C4-2B (cell line): Measurements from ENCODE around the gene ITGB1.
"Not testable (repeated sequence)": the region's sequence is repeated elsewhere in the genome, so short reads cannot be mapped to it uniquely, and the experiment has no call there.

Source experiments
- H3K27ac ChIP-seq: fragments of 450-650 bp; 2 replicates; pipeline ENCODE4 v1.5.1; 2017
- CTCF ChIP-seq: fragments of 450-650 bp; conservative IDR thresholded peaks from 2 replicates; pipeline ENCODE4 v1.5.1; 2017; ENCODE audit warnings: mild to moderate bottlenecking
- ZFX ChIP-seq: fragments of 450-650 bp; IDR thresholded peaks from 2 replicates; pipeline ENCODE4 v1.6.1; 2017

Gene ITGB1

GRCh38 chr10:32982293-32982709 is 24.3 kb upstream of the ITGB1 start:
- TF ChIP-seq ZFX (no peak), CTCF (no peak)
- H3K27ac ChIP-seq, result no peak overlapping the region

GRCh38 chr10:32981760-32982159 is 23.7 kb upstream of the ITGB1 start:
- TF ChIP-seq CTCF (no peak), ZFX (no peak)
- no peak overlapping the region for H3K27ac ChIP-seq

GRCh38 chr10:32980558-32981468 is 22.8 kb upstream of the ITGB1 start:
- peak overlapping the region; percentile 52 for H3K27ac ChIP-seq
- TF ChIP-seq ZFX (no peak), CTCF (no peak)

- H3K27ac ChIP-seq, result peak overlapping the region; percentile 52
- no peak for TF ChIP-seq ZFX
- TF ChIP-seq CTCF, result no peak
These were observed 22.2 kb upstream of the ITGB1 start for GRCh38 chr10:32980242-32980557.

- peak overlapping the region; percentile 52; the same call in 1 of the 2 replicates for H3K27ac ChIP-seq
These were observed 21.7 kb upstream of the ITGB1 start for GRCh38 chr10:32979719-32980118.

GRCh38 chr10:32979041-32979440 is 21.0 kb upstream of the ITGB1 start:
- no peak overlapping the region for H3K27ac ChIP-seq
- TF ChIP-seq CTCF (no peak), ZFX (no peak)

GRCh38 chr10:32977846-32978809 is 20.1 kb upstream of the ITGB1 start:
- not testable (repeated sequence) for H3K27ac ChIP-seq

- TF ChIP-seq ZFX (no peak), CTCF (no peak)
- H3K27ac ChIP-seq, result no peak overlapping the region
These were observed 18.3 kb upstream of the ITGB1 start for GRCh38 chr10:32976338-32976737.
